ENCODE results near the gene ALOX5. TPM values are rescaled to one million over a fixed set of nuclear protein-coding genes. Genes with fewer than 3 reads are reported as not detected.
"Not testable (repeated sequence)": the region's sequence is repeated elsewhere in the genome, so short reads cannot be mapped to it uniquely, and the experiment has no call there.

Gene ALOX5
- total RNA-seq, 1 donor from 2014 or later, result not detected

DNA sequence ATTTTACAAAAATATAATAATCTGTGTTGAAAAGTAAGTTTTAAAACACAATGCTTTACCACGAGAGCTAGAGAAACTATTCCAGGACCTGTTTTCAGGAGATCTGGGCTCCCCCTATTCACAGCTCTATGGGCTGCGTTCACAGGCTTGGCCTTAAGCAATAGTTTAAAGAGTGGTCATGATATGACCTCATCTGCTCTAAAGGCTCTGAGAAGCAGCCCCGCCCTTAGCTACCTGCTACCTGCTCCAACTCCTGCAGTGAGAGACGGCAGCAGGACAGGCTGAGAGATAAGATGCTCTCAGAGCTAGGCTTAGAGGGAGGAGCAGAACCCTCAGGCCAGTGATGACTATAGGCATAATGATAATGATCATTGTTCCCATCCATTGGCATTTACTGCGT, 12.6 kb downstream of the ALOX5 start:
- no peak overlapping the region for H3K27ac Mint-ChIP-seq (ENCODE audit: unreplicated experiment)
- peaks cover 1% of the 10 kb centered on the region for H3K36me3 Mint-ChIP-seq (ENCODE audit: low read depth)

DNA sequence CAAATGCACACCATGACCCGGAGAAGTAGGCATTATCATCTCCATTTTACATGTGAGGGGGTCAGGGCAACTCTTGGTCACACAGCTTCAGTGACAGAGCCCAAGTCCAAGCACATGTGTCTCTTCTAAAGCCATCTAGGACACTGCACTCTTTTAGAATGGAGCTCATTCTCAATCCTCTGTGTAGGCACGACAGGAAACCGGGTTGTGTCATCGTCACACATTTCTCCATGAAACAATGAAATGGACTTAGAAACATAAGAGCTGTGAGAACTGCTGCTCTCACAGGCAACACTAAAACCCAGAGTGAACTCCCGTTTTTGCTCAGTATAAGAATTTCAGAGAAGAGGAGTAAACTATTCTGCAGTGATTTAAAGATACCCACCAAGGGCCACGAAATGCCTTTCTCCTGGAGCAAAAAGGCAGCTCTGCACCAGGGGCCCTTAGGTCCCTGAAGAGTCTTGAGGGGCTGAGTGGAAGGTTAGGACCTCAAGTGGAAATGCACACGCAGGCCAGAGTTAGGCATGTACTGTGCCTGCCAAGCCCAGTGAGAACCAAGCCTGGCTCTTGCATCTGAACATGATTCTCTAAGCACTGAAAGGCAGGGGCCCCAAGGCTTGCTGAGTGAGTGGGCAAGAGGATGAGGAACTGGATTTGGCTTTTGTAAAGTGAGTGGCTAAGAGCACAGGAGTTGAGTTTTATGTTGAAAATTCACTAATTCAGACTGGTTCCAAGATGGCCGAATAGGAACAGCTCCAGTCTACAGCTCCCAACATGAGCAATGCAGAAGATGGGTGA, 13.3 kb downstream of the ALOX5 start:
- no peaks in the 10 kb centered on the region for H3K4me1 Mint-ChIP-seq (ENCODE audit: low read depth)
- DNase-seq (ENCODE audit: low spot score), result peak; percentile 63

More for the DNA sequence above, 12.6 kb downstream of the ALOX5 start:
- no peak overlapping the region for H3K4me3 Mint-ChIP-seq (ENCODE audit: unreplicated experiment)
- peaks cover 2% of the 10 kb centered on the region for H3K27me3 Mint-ChIP-seq (ENCODE audit: low read depth)
- TF ChIP-seq, protein P1, sequence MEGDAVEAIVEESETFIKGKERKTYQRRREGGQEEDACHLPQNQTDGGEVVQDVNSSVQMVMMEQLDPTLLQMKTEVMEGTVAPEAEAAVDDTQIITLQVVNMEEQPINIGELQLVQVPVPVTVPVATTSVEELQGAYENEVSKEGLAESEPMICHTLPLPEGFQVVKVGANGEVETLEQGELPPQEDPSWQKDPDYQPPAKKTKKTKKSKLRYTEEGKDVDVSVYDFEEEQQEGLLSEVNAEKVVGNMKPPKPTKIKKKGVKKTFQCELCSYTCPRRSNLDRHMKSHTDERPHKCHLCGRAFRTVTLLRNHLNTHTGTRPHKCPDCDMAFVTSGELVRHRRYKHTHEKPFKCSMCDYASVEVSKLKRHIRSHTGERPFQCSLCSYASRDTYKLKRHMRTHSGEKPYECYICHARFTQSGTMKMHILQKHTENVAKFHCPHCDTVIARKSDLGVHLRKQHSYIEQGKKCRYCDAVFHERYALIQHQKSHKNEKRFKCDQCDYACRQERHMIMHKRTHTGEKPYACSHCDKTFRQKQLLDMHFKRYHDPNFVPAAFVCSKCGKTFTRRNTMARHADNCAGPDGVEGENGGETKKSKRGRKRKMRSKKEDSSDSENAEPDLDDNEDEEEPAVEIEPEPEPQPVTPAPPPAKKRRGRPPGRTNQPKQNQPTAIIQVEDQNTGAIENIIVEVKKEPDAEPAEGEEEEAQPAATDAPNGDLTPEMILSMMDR (IDR thresholded peaks at IDR 0.05), result no peak
- H3K4me1 Mint-ChIP-seq (ENCODE audit: low read depth), result no peaks in the 10 kb centered on the region
- peaks cover 3% of the 10 kb centered on the region for H3K9me3 Mint-ChIP-seq (ENCODE audit: low read depth)
- DNase-seq (ENCODE audit: low spot score), result no peak

DNA sequence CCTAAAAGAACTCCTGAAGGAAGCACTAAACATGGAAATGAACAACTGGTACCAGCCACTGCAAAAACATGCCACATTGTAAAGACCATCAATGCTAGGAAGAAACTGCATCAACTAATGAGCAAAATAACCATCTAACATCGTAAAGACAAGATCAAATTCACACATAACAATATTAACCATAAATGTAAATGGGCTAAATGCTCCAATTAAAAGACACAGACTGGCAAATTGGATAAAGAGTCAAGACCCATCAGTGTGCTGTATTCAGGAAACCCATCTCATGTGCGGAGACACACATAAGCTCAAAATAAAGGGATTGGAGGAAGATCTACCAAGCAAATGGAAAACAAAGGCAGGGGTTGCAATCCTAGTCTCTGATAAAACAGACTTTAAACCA, 15.7 kb downstream of the ALOX5 start:
- not testable (repeated sequence) for DNase-seq (ENCODE audit: low spot score); H3K4me3 Mint-ChIP-seq (ENCODE audit: unreplicated experiment); H3K27me3 Mint-ChIP-seq (ENCODE audit: low read depth); H3K4me1 Mint-ChIP-seq (ENCODE audit: low read depth); H3K9me3 Mint-ChIP-seq (ENCODE audit: low read depth); H3K27ac Mint-ChIP-seq (ENCODE audit: unreplicated experiment); H3K36me3 Mint-ChIP-seq (ENCODE audit: low read depth)

More for the DNA sequence above, 13.3 kb downstream of the ALOX5 start:
- H3K27me3 Mint-ChIP-seq (ENCODE audit: low read depth), result peaks cover 2% of the 10 kb centered on the region
- peaks cover 3% of the 10 kb centered on the region for H3K9me3 Mint-ChIP-seq (ENCODE audit: low read depth)
- no peak overlapping the region for H3K4me3 Mint-ChIP-seq (ENCODE audit: unreplicated experiment)
- TF ChIP-seq, protein P1 (IDR thresholded peaks at IDR 0.05), result no peak
- no peak overlapping the region for H3K27ac Mint-ChIP-seq (ENCODE audit: unreplicated experiment)
- H3K36me3 Mint-ChIP-seq (ENCODE audit: low read depth), result peaks cover 1% of the 10 kb centered on the region

DNA sequence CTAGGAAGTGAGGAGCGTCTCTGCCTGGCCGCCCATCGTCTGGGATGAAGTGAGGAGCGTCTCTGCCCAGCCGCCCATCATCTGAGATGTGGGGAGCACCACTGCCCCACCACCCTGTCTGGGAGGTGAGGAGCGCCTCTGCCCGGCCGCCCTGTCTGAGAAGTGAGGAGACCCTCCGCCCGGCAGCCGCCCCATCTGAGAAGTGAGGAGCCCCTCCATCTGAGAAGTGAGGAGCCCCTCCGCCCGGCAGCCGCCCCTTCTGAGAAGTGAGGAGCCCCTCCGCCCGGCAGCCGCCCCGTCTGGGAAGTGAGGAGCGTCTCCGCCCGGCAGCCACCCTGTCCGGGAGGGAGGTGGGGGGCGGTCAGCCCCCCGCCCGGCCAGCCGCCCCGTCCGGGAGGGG, 17.6 kb downstream of the ALOX5 start:
- peaks cover 19% of the 10 kb centered on the region for H3K9me3 Mint-ChIP-seq (ENCODE audit: low read depth)
- H3K27me3 Mint-ChIP-seq (ENCODE audit: low read depth); H3K4me3 Mint-ChIP-seq (ENCODE audit: unreplicated experiment); H3K4me1 Mint-ChIP-seq (ENCODE audit: low read depth); DNase-seq (ENCODE audit: low spot score); H3K36me3 Mint-ChIP-seq (ENCODE audit: low read depth); H3K27ac Mint-ChIP-seq (ENCODE audit: unreplicated experiment): not testable (repeated sequence)

DNA sequence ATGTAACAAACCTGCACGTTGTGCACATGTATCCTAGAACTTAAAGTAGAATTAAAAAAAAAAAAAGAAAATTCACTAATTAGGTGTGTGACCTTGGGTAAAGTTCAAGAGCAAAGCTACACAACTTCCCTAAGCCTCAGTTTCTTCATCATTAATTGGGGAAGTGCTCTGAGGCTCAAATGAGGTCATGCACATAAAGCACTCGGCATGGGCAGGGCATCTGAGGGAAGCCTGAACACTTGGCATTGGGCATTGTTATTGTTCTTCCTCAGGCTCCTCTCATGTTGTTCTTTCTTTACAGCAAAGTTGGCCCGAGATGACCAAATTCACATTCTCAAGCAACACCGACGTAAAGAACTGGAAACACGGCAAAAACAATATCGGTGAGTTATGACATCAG, 21.5 kb downstream of the ALOX5 start:
- Mint-ChIP-seq H3K4me1 (ENCODE audit: low read depth) (no peaks in the 10 kb centered on the region), H3K4me3 (ENCODE audit: unreplicated experiment) (no peak overlapping the region), H3K27me3 (ENCODE audit: low read depth) (peaks cover 19% of the 10 kb centered on the region), H3K36me3 (ENCODE audit: low read depth) (peaks cover 2% of the 10 kb centered on the region), H3K27ac (ENCODE audit: unreplicated experiment) (no peak overlapping the region), H3K9me3 (ENCODE audit: low read depth) (peaks cover 24% of the 10 kb centered on the region)
- TF ChIP-seq, protein P1 (IDR thresholded peaks at IDR 0.05), result no peak
- DNase-seq (ENCODE audit: low spot score), result no peak

DNA sequence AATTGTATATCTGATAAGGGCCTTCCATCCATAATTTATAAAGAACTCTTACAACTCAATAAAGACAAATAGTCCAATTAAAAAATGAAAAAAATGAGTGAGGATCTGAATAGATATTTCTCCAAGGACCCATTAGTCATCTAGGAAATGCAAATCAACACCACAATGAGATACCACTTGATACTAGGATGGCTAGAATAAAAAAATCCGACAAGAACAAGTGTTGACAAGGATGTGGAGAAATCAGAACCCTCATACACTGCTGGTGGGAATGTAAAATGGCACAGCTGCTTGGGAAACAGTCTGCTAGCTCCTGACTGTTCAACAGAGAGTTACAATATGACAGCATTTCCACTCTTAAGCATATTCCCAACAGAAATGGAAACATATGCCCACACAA, 24.6 kb downstream of the ALOX5 start:
- Mint-ChIP-seq H3K27me3 (ENCODE audit: low read depth) (peaks cover 32% of the 10 kb centered on the region), H3K9me3 (ENCODE audit: low read depth) (peaks cover 23% of the 10 kb centered on the region), H3K4me1 (ENCODE audit: low read depth) (no peaks in the 10 kb centered on the region), H3K36me3 (ENCODE audit: low read depth) (peaks cover 2% of the 10 kb centered on the region), H3K4me3 (ENCODE audit: unreplicated experiment) (no peak overlapping the region), H3K27ac (ENCODE audit: unreplicated experiment) (no peak overlapping the region)
- DNase-seq (ENCODE audit: low spot score), result no peak
- TF ChIP-seq, protein P1 (IDR thresholded peaks at IDR 0.05), result no peak

Measured in chondrocyte (in vitro differentiated cells).